Muscle of leg (tissue), 16 donors: ENCODE data around the gene GAMT. TPM values are rescaled to one million over a fixed set of nuclear protein-coding genes. Genes with fewer than 3 reads are reported as not detected.

Experiments
- DNase-seq: peaks from one replicate; pipeline ENCODE4 v3.0.0; 2013
- H3K27ac ChIP-seq: one replicate; pipeline ENCODE4 v1.5.1; 2013; ENCODE audit warnings: mild to moderate bottlenecking, low read length, control low read depth
- H3K27me3 ChIP-seq: one replicate; pipeline ENCODE4 v1.6.1; 2013; ENCODE audit warnings: low read length; ENCODE audit not compliant: control insufficient read depth, insufficient read depth
- H3K36me3 ChIP-seq: one replicate; pipeline ENCODE4 v1.6.1; 2013; ENCODE audit warnings: low read length; ENCODE audit not compliant: control insufficient read depth, insufficient read depth
- H3K4me1 ChIP-seq: one replicate; pipeline ENCODE4 v1.6.1; 2013; ENCODE audit warnings: low read length; ENCODE audit not compliant: control insufficient read depth, insufficient read depth
- H3K4me3 ChIP-seq: one replicate; pipeline ENCODE4 v1.5.1; 2013; ENCODE audit warnings: low read length, control low read depth
- H3K9me3 ChIP-seq: replicated peaks from 2 replicates; pipeline ENCODE4 v1.6.1; 2013; ENCODE audit warnings: low read depth, low read length; ENCODE audit not compliant: control insufficient read depth
- WGBS: methylation state at CpG from one replicate; pipeline ENCODE4 v1.1.5; 2013; ENCODE audit warnings: missing lambda C conversion rate; ENCODE audit not compliant: insufficient coverage; 5-methylcytosine and 5-hydroxymethylcytosine counted together
- long read RNA-seq, 11 donors: transcript quantifications; one replicate each; lab custom pipeline, GENCODE V29; 2026
- polyA plus RNA-seq, 8 donors: library from polyadenylated mRNA; unstranded; fragments of 120-200 nt; gene quantifications; one replicate each; pipeline versions ENCODE4 v1.2.1 to v1.2.3, GENCODE V29; 2013; ENCODE audit warnings: inconsistent platforms in 1 of 8, low replicate concordance in 1 of 8; ENCODE audit not compliant: insufficient read length in 8 of 8, insufficient read depth in 1 of 8
- total RNA-seq: library from RNA; stranded (reverse); fragments of 120-200 nt; gene quantifications from one replicate; pipeline ENCODE4 v1.2.4, GENCODE V29; 2013

Gene GAMT
- total RNA-seq (115 TPM), polyA plus RNA-seq (100 to 1,000 TPM; 149 to 232 (median 209) TPM)
- long read RNA-seq, donor 1, transcript GAMT-201 (6 exons, 1,121 nt) = major isoform, 63 of 722 reads
- long read RNA-seq, donor 1, partial matches to known transcripts = 497 of 722 reads
- long read RNA-seq, donor 1, other reads (novel, unspliced or antisense) = 158 of 722 reads
- long read RNA-seq, donor 2, transcript GAMT-201 (6 exons, 1,121 nt) = major isoform, 11 of 11 reads
- long read RNA-seq, donor 2, partial matches to known transcripts = 0 of 11 reads
- long read RNA-seq, donor 2, other reads (novel, unspliced or antisense) = 0 of 11 reads
- long read RNA-seq, donor 3, transcript GAMT-201 (6 exons, 1,121 nt) = major isoform, 219 of 271 reads
- long read RNA-seq, donor 3, transcript GAMT-202 (5 exons, 1,769 nt) = minor isoform, 7 of 271 reads
- long read RNA-seq, donor 3, partial matches to known transcripts = 35 of 271 reads
- long read RNA-seq, donor 3, other reads (novel, unspliced or antisense) = 10 of 271 reads
- long read RNA-seq, donor 4, transcript GAMT-201 (6 exons, 1,121 nt) = major isoform, 101 of 1,254 reads
- long read RNA-seq, donor 4, transcript GAMT-204 (4 exons, 520 nt) = minor isoform, 7 of 1,254 reads
- long read RNA-seq, donor 4, partial matches to known transcripts = 905 of 1,254 reads
- long read RNA-seq, donor 4, other reads (novel, unspliced or antisense) = 238 of 1,254 reads
- long read RNA-seq, donor 5, transcript GAMT-201 (6 exons, 1,121 nt) = major isoform, 208 of 237 reads
- long read RNA-seq, donor 5, transcript GAMT-204 (4 exons, 520 nt) = minor isoform, 5 of 237 reads
- long read RNA-seq, donor 5, transcript GAMT-202 (5 exons, 1,769 nt) = minor isoform, 13 of 237 reads
- long read RNA-seq, donor 5, partial matches to known transcripts = 11 of 237 reads
- long read RNA-seq, donor 5, other reads (novel, unspliced or antisense) = 0 of 237 reads
- long read RNA-seq, donor 6, transcript GAMT-201 (6 exons, 1,121 nt) = major isoform, 271 of 328 reads
- long read RNA-seq, donor 6, transcript GAMT-202 (5 exons, 1,769 nt) = minor isoform, 13 of 328 reads
- long read RNA-seq, donor 6, partial matches to known transcripts = 41 of 328 reads
- long read RNA-seq, donor 6, other reads (novel, unspliced or antisense) = 0 of 328 reads
- long read RNA-seq, donor 7, transcript GAMT-202 (5 exons, 1,769 nt) = minor isoform, 7 of 1,986 reads
- long read RNA-seq, donor 7, transcript GAMT-201 (6 exons, 1,121 nt) = major isoform, 128 of 1,986 reads
- long read RNA-seq, donor 7, partial matches to known transcripts = 1,541 of 1,986 reads
- long read RNA-seq, donor 7, other reads (novel, unspliced or antisense) = 309 of 1,986 reads
- long read RNA-seq, donor 8, transcript GAMT-201 (6 exons, 1,121 nt) = major isoform, 65 of 2,173 reads
- long read RNA-seq, donor 8, partial matches to known transcripts = 1,871 of 2,173 reads
- long read RNA-seq, donor 8, other reads (novel, unspliced or antisense) = 233 of 2,173 reads
- long read RNA-seq, donor 9, transcript GAMT-201 (6 exons, 1,121 nt) = major isoform, 92 of 131 reads
- long read RNA-seq, donor 9, partial matches to known transcripts = 24 of 131 reads
- long read RNA-seq, donor 9, other reads (novel, unspliced or antisense) = 8 of 131 reads
- long read RNA-seq, donor 10, transcript GAMT-204 (4 exons, 520 nt) = minor isoform, 5 of 3,024 reads
- long read RNA-seq, donor 10, transcript GAMT-201 (6 exons, 1,121 nt) = major isoform, 130 of 3,024 reads
- long read RNA-seq, donor 10, partial matches to known transcripts = 2,511 of 3,024 reads
- long read RNA-seq, donor 10, other reads (novel, unspliced or antisense) = 374 of 3,024 reads
- long read RNA-seq, donor 11, transcript GAMT-202 (5 exons, 1,769 nt) = minor isoform, 5 of 104 reads
- long read RNA-seq, donor 11, transcript GAMT-201 (6 exons, 1,121 nt) = major isoform, 93 of 104 reads
- long read RNA-seq, donor 11, partial matches to known transcripts = 5 of 104 reads
- long read RNA-seq, donor 11, other reads (novel, unspliced or antisense) = 0 of 104 reads

DNA sequence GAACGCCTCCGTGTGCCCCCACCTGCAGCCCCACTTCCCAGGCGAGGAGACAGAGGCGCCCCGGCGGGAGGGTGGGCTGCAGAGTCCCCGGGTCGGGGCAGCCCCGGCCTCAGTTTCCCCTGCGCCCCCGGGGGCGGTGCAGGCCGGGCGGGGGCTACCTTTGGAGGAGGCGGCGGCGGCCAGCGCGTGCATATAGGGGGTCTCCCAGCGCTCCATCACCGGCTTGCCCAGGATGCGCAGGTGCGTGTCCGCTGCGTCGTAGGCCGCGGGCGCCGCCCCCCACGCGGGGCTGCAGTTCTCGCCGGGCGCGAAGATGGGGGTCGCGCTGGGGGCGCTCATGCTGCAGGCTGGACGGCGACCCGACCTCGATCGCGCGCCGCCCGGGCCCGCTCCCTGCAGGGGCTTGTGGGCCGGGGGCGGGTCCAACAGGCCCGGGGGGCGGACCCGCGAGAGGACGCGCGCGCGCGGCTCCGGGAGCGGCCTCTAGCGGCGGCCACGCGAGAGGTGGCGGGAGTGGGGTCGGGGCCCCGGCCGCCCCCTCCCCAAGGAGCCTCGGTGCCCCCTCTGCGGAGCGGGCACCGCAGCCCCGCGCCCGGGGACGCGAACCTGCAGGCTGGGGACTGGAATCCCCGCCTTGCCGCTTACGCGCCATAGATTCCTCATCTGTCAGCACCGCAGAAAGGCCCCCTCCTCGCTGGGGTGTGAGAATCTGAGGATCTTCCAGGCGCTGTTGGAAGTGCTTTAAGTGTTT lies at the start of gene GAMT:
GAMT (minus strand) TSS at position 405 of the 751 bp plus-strand sequence; CDS start at position 339, 66 bp downstream.
- WGBS = under 1% methylated on average over 72 of the region's 87 CpGs
- DNase-seq = peak; percentile 78

DNA sequence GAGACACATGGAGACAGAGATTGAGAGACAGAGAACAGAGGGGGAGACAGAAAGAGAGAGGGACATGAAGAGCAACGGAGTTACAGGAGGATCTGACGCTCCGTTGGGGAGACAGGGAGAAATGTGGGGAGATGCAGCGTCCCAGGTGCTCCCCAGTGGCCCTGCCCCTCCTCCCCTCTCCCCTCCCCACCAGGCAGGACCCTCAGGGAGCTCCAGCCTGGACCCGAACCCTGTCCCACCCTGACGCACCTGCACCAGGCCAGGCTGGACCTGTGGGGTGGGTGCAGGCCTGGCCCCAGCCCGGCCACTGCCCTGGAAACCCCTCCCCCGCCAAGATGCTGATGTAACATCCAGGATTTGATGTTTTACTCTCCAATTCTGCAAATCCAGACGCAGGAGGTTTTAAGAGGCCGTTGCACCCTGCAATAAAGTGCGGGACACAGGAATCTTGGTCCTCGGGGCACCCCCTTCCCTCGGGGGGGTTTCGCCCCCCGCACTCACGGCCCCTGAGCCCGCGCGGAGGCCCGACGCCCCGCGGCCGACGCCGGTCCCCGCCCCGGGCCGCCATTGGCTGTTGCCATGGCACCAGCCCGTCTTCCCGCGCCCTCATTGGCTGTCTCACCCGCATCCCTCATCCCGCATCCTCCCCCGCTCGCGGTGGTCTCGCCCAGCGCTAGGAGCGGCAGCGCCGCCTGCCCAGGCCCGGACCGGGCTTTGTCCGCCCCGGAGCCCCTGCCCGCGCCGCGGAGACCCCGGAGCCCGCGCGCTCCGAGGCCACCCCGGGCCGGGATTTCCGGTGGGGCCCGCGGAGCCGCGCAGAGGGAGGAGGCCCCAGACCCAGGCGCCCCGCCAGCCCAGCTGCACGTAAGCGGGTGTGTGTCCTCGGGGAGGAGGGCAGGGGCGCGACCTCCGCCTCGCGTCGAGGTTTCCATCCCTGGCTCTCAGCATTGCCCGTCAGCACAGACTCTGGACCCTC lies 48.4 kb upstream of the GAMT start, which contains the start of gene APC2:
APC2 (plus strand) TSS at position 655 of the 976 bp plus-strand sequence. CDS start 2,881 bp downstream, outside the sequence.
- H3K4me1 ChIP-seq = peaks cover 42% of the 10 kb centered on the region
- peaks cover 95% of the 10 kb centered on the region for H3K27me3 ChIP-seq
- no peaks in the 10 kb centered on the region for H3K9me3 ChIP-seq
- no peak within 1 kb of the TSS for H3K27ac ChIP-seq
- no peaks in the 10 kb centered on the region for H3K36me3 ChIP-seq
- no peak for DNase-seq
- no peak within 1 kb of the TSS for H3K4me3 ChIP-seq
- WGBS = 2% methylated on average over 69 of the region's 74 CpGs

More for the DNA sequence above, at the start of gene GAMT:
- Histone ChIP-seq H3K4me1 (peaks cover 22% of the 10 kb centered on the region), H3K27me3 (peaks cover 9% of the 10 kb centered on the region), H3K4me3 (peak within 1 kb of the TSS; percentile 66), H3K36me3 (peaks cover 22% of the 10 kb centered on the region), H3K9me3 (no peaks in the 10 kb centered on the region), H3K27ac (peak within 1 kb of the TSS; percentile 88)

- no peak for DNase-seq
- no peak overlapping the region for H3K27ac ChIP-seq
- no peak overlapping the region for H3K4me3 ChIP-seq
- WGBS = 86% methylated on average over 5 of the region's 9 CpGs
- H3K36me3 ChIP-seq = peaks cover 3% of the 10 kb centered on the region
- H3K4me1 ChIP-seq = peaks cover 32% of the 10 kb centered on the region
- H3K9me3 ChIP-seq = no peaks in the 10 kb centered on the region
- H3K27me3 ChIP-seq = peaks cover 79% of the 10 kb centered on the region
These were observed 46.6 kb upstream of the GAMT start for GRCh38 chr19:1447944-1448343.

DNA sequence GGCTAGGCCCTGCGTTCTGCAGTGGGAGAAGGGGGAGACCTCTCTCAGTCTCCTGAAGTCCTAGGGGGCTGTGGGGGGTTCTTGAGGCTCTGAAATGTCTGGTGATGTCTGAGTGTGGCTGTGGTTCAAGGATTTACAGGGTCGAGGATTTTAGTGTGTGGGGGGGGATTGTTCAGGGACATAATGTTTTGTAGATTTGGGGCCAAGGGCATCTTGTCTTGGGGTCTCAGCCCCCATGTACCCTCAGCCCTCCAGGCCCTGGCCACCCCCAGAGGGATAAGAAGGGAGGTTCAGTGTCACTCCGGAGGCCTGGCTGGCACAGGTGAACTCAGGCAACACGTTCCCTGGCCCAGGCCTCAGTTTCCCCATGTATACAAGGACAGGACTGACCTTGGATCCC lies 46.2 kb upstream of the GAMT start:
- peaks cover 75% of the 10 kb centered on the region for H3K27me3 ChIP-seq
- H3K36me3 ChIP-seq = peaks cover 4% of the 10 kb centered on the region
- WGBS = 33% methylated on average over 1 of the region's 4 CpGs
- no peak for DNase-seq
- no peak overlapping the region for H3K27ac ChIP-seq
- no peaks in the 10 kb centered on the region for H3K9me3 ChIP-seq
- H3K4me3 ChIP-seq = no peak overlapping the region
- peaks cover 28% of the 10 kb centered on the region for H3K4me1 ChIP-seq

- no peak for DNase-seq
- H3K36me3 ChIP-seq = peaks cover 10% of the 10 kb centered on the region
- no peak overlapping the region for H3K27ac ChIP-seq
- 2% methylated on average over 51 of the region's 63 CpGs for WGBS
- H3K4me1 ChIP-seq = peaks cover 22% of the 10 kb centered on the region
- peaks cover 69% of the 10 kb centered on the region for H3K27me3 ChIP-seq
- no peaks in the 10 kb centered on the region for H3K9me3 ChIP-seq
- no peak overlapping the region for H3K4me3 ChIP-seq
These were observed 45.6 kb upstream of the GAMT start for GRCh38 chr19:1446713-1447481.

DNA sequence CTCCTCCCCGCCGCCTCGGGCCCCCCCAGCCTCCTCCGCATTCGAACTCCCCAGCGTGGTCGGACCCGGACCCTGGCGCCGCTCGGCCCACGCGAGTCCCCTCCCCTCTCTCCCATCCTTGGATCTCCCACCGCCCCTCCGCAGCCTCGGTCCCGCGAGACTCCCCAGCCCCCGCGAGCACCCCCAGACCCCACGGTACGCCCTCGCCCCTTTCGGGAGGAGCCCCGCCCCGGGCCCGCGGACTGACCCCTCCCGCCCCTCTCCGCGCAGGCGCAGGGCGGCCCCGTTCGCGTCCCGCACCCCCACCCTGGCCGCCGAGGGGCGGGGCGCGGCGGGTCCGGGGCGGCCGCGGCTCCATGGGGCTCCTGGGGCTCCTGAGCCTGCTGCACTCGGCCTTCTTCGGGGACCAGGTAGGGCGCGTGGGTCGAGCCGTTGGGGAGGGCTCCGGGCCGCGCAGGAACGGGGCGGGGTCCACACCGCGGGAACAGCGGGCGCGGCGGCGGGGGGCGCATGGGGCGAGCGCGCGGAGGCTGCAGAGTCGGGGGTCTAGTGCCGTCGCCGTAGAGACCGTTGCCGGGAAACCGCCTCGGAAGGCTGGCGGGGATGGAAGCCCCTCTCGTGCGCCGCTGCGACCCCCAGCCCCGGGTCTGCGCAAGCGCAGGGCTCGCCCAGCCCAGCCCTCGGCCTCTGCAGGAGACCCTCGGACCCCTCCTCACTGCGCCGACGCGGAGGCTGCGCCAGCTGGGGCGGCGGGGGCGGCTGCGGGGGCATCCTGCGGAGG lies 44.8 kb upstream of the GAMT start:
- Histone ChIP-seq H3K27me3 (peaks cover 61% of the 10 kb centered on the region), H3K9me3 (no peaks in the 10 kb centered on the region), H3K27ac (no peak overlapping the region), H3K4me1 (peaks cover 20% of the 10 kb centered on the region), H3K4me3 (peak overlapping the region; percentile 15), H3K36me3 (peaks cover 18% of the 10 kb centered on the region)
- peak; percentile 57 for DNase-seq
- WGBS = under 1% methylated on average over 96 of the region's 99 CpGs
